Panc1 (cell line): ENCODE measurements around the gene CPEB1.

Source experiments
- POLR2AphosphoS5 ChIP-seq: IDR thresholded peaks from 2 replicates; pipeline ENCODE4 v1.6.1; 2012; ENCODE audit warnings: mild to moderate bottlenecking, low read depth, low read length, moderate library complexity
- SIN3A ChIP-seq: IDR thresholded peaks from 2 replicates; pipeline ENCODE4 v1.6.1; 2012; ENCODE audit warnings: low read depth, mild to moderate bottlenecking, low read length, moderate library complexity, borderline replicate concordance; ENCODE audit not compliant: insufficient read depth
- TCF7L2 ChIP-seq: IDR thresholded peaks from 2 replicates; pipeline ENCODE4 v1.6.1; 2011; ENCODE audit warnings: mild to moderate bottlenecking, low read depth, low read length, inconsistent platforms
- TF ChIP-seq, protein P1 (sequence below): fragments of 450-650 bp; IDR thresholded peaks from 2 replicates; pipeline ENCODE4 v1.5.1; 2017; ENCODE audit warnings: mild to moderate bottlenecking

DNA sequence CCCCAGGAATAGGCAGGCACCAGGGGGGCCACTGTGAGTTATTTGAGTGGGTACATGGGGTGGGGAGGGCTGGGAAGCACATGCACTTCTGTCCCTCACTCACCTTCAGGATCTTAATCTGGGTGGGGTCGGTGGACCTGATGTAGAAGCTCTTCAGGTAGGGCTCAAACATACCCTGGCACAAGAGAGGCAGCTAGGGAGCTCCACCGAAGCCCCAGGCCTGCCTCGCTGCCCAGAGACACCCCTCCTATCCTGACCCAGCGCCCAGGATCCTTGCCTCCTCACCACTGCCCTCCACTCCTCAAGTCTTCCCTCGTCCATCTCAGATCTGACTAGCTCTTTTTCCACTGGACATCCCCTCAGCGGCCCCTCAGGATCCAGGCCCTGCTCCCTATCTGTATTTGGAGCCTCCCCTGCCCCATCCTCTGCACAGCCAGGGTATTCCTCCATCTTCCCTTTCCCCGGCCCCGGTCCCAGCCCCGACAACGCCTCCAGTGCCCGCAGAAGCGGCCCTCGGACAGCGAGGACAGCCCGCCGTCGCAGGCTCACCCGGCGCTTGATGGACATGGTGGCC lies 32.5 kb upstream of the CPEB1 start:
- TF ChIP-seq, protein P1, sequence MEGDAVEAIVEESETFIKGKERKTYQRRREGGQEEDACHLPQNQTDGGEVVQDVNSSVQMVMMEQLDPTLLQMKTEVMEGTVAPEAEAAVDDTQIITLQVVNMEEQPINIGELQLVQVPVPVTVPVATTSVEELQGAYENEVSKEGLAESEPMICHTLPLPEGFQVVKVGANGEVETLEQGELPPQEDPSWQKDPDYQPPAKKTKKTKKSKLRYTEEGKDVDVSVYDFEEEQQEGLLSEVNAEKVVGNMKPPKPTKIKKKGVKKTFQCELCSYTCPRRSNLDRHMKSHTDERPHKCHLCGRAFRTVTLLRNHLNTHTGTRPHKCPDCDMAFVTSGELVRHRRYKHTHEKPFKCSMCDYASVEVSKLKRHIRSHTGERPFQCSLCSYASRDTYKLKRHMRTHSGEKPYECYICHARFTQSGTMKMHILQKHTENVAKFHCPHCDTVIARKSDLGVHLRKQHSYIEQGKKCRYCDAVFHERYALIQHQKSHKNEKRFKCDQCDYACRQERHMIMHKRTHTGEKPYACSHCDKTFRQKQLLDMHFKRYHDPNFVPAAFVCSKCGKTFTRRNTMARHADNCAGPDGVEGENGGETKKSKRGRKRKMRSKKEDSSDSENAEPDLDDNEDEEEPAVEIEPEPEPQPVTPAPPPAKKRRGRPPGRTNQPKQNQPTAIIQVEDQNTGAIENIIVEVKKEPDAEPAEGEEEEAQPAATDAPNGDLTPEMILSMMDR, result no peak
- TF ChIP-seq TCF7L2, result no peak
- TF ChIP-seq POLR2AphosphoS5, result no peak
- TF ChIP-seq SIN3A, result no peak
